Upper lobe of left lung (tissue), 6 donors: ENCODE data around the gene SNHG17. TPM values are rescaled to one million over a fixed set of nuclear protein-coding genes. Genes with fewer than 3 reads are reported as not detected.
"Not testable (repeated sequence)": the region's sequence is repeated elsewhere in the genome, so short reads cannot be mapped to it uniquely, and the experiment has no call there.

Experiments used
- ATAC-seq, 2 donors: fragments of 200-7000 bp; cut with Tn5 transposase; one replicate each; pipeline ENCODE4 v1.9.1; 2022; ENCODE audit warnings: mild to moderate bottlenecking in 2 of 2, moderate library complexity in 2 of 2; ENCODE audit not compliant: low FRiP score in 2 of 2
- DNase-seq, 2 donors: peaks; one replicate each; pipeline ENCODE4 v3.0.0-alpha.2; 2019 to 2020
- H3K27ac ChIP-seq, 4 donors: fragments of 200-600 bp; sonication (generic); one replicate each; pipeline ENCODE4 v1.5.1; 2016 to 2019
- H3K27me3 ChIP-seq, 4 donors: fragments of 200-600 bp; sonication (generic); one replicate each; pipeline ENCODE4 v1.5.1; 2017 to 2019
- H3K36me3 ChIP-seq, 4 donors: fragments of 200-600 bp; sonication (generic); one replicate each; pipeline ENCODE4 v1.5.1; 2016 to 2019
- H3K4me1 ChIP-seq, 4 donors: fragments of 200-600 bp; sonication (generic); one replicate each; pipeline ENCODE4 v1.5.1; 2018 to 2019
- H3K4me3 ChIP-seq, 4 donors: fragments of 200-600 bp; sonication (generic); one replicate each; pipeline ENCODE4 v1.5.1; 2017 to 2019; ENCODE audit warnings: mild to moderate bottlenecking in 2 of 4, moderate library complexity in 1 of 4
- H3K9me3 ChIP-seq, 4 donors: fragments of 200-600 bp; sonication (generic); one replicate each; pipeline ENCODE4 v1.5.1; 2018 to 2019
- CTCF ChIP-seq, 6 experiments: fragments of 450-650 bp in 4 of 6; fragments of 200-600 bp in 2 of 6; sonication (generic) in 2 of 6; IDR thresholded peaks; one replicate each; pipeline ENCODE4 v1.5.1; 2016 to 2019; ENCODE audit warnings: antibody characterized with exemption in 6 of 6
- EP300 ChIP-seq, 4 donors: sonication (generic); formaldehyde crosslinking; IDR thresholded peaks; one replicate each; pipeline ENCODE4 v1.5.1; 2017; ENCODE audit warnings: antibody characterized with exemption in 4 of 4, control low read depth in 2 of 4
- POLR2A ChIP-seq, 4 donors: fragments of 450-650 bp; IDR thresholded peaks; one replicate each; pipeline ENCODE4 v1.5.1; 2016 to 2017; ENCODE audit warnings: antibody characterized with exemption in 4 of 4, mild to moderate bottlenecking in 2 of 4
- POLR2AphosphoS5 ChIP-seq, 2 donors: sonication (generic); formaldehyde crosslinking; IDR thresholded peaks; one replicate each; pipeline ENCODE4 v1.5.1; 2017; ENCODE audit warnings: antibody characterized with exemption in 2 of 2
- WGBS, 2 donors: methylation state at CpG; one replicate each; pipeline ENCODE4 v1.1.5; 2017 to 2018; 5-methylcytosine and 5-hydroxymethylcytosine counted together
- total RNA-seq, 6 donors: library from RNA; depleted of rRNA in 4 of 6; stranded (reverse); fragments of >200 nt in 4 of 6; gene quantifications; one replicate each; pipeline versions ENCODE4 v1.1.0 to v1.2.1, GENCODE V29; 2016 to 2021
- donor health status: DM: no; HTN: no; CAD: no; lungs with moderate emphysema.
- donor health status: DM: no; HTN: yes; CAD: no; lungs with severe emphysema.

The SNHG17 gene
- total RNA-seq, 6 donors from 2014 or later = 14.7 to 40.0 (median 20.3) TPM

- H3K4me3 ChIP-seq = no peak overlapping the region
- H3K27me3 ChIP-seq = no peaks in the 10 kb centered on the region
- no peak overlapping the region for H3K27ac ChIP-seq
- H3K4me1 ChIP-seq = no peaks in the 10 kb centered on the region
- no peaks in the 10 kb centered on the region for H3K9me3 ChIP-seq
- TF ChIP-seq CTCF (IDR thresholded peaks at IDR 0.05) (no peak), EP300 (IDR thresholded peaks at IDR 0.05) (no peak), POLR2A (IDR thresholded peaks at IDR 0.05) (no peak), POLR2AphosphoS5 (IDR thresholded peaks at IDR 0.05) (no peak)
- H3K36me3 ChIP-seq = no peaks in the 10 kb centered on the region
- DNase-seq = no peak
- 73 to 75% methylated on average over 2 of the region's 2 CpGs for WGBS, 2 donors
- ATAC-seq = no peak
Observed at GRCh38 chr20:38386851-38387250, 48.3 kb downstream of the SNHG17 start.

- TF ChIP-seq CTCF (IDR thresholded peaks at IDR 0.05) = no peak
- no peak for TF ChIP-seq EP300 (IDR thresholded peaks at IDR 0.05)
- TF ChIP-seq POLR2A (IDR thresholded peaks at IDR 0.05) = no peak
- no peak for TF ChIP-seq POLR2AphosphoS5 (IDR thresholded peaks at IDR 0.05)
Observed at GRCh38 chr20:38386004-38386403, 49.1 kb downstream of the SNHG17 start.

GRCh38 chr20:38383147-38383546 lies 52.0 kb downstream of the SNHG17 start:
- DNase-seq (no peak), ATAC-seq (no peak)
- Histone ChIP-seq H3K27ac (no peak overlapping the region), H3K4me3 (no peak overlapping the region), H3K36me3 (no peaks in the 10 kb centered on the region), H3K4me1 (no peaks in the 10 kb centered on the region), H3K9me3 (no peaks in the 10 kb centered on the region), H3K27me3 (no peaks in the 10 kb centered on the region)
- TF ChIP-seq CTCF (IDR thresholded peaks at IDR 0.05) = no peak
- TF ChIP-seq EP300 (IDR thresholded peaks at IDR 0.05) = no peak
- TF ChIP-seq POLR2AphosphoS5 (IDR thresholded peaks at IDR 0.05) = no peak
- no peak for TF ChIP-seq POLR2A (IDR thresholded peaks at IDR 0.05)
- 78 to 81% methylated on average over 4 of the region's 4 CpGs for WGBS, 2 donors

More at GRCh38 chr20:38386004-38386403, 49.1 kb downstream of the SNHG17 start:
- H3K36me3 ChIP-seq = no peaks in the 10 kb centered on the region
- H3K9me3 ChIP-seq = no peaks in the 10 kb centered on the region
- no peak for DNase-seq
- no peak overlapping the region for H3K4me3 ChIP-seq
- no peak overlapping the region for H3K27ac ChIP-seq
- H3K27me3 ChIP-seq = no peaks in the 10 kb centered on the region
- H3K4me1 ChIP-seq = no peaks in the 10 kb centered on the region
- WGBS, 2 donors = 72 to 74% methylated on average over 8 of the region's 8 CpGs
- ATAC-seq = no peak

GRCh38 chr20:38377838-38378237 lies 57.3 kb downstream of the SNHG17 start:
- not testable (repeated sequence) for H3K36me3 ChIP-seq, H3K4me1 ChIP-seq, H3K4me3 ChIP-seq, ATAC-seq, H3K27ac ChIP-seq, H3K27me3 ChIP-seq, DNase-seq, H3K9me3 ChIP-seq
- 57 to 90% methylated on average over 1 to 5 of the region's 5 CpGs for WGBS, 2 donors

GRCh38 chr20:38377039-38377685 lies 58.0 kb downstream of the SNHG17 start:
- no peaks in the 10 kb centered on the region for H3K27me3 ChIP-seq
- no peak overlapping the region for H3K4me3 ChIP-seq
- WGBS, 2 donors = 82 to 87% methylated on average over 11 of the region's 11 CpGs
- H3K36me3 ChIP-seq = no peaks in the 10 kb centered on the region
- no peaks in the 10 kb centered on the region for H3K9me3 ChIP-seq
- no peak for TF ChIP-seq POLR2A (IDR thresholded peaks at IDR 0.05)
- no peak for TF ChIP-seq EP300 (IDR thresholded peaks at IDR 0.05)
- TF ChIP-seq CTCF (IDR thresholded peaks at IDR 0.05) = no peak
- no peak for TF ChIP-seq POLR2AphosphoS5 (IDR thresholded peaks at IDR 0.05)
- ATAC-seq (no peak), DNase-seq (no peak)
- H3K4me1 ChIP-seq = peaks cover 0 to 2% (median 0%) of the 10 kb centered on the region in 4 donors
- no peak overlapping the region for H3K27ac ChIP-seq
